ENCODE results near the gene LINGO1. TPM values are rescaled to one million over a fixed set of nuclear protein-coding genes. Genes with fewer than 3 reads are reported as not detected.

Gene LINGO1
- total and polyA plus RNA-seq, 9 of the 15 experiments (the other 6 are each of a cell fraction or from before 2014, with no cell fraction given): 0.07 to 15.3 (median 2.1) TPM

DNA sequence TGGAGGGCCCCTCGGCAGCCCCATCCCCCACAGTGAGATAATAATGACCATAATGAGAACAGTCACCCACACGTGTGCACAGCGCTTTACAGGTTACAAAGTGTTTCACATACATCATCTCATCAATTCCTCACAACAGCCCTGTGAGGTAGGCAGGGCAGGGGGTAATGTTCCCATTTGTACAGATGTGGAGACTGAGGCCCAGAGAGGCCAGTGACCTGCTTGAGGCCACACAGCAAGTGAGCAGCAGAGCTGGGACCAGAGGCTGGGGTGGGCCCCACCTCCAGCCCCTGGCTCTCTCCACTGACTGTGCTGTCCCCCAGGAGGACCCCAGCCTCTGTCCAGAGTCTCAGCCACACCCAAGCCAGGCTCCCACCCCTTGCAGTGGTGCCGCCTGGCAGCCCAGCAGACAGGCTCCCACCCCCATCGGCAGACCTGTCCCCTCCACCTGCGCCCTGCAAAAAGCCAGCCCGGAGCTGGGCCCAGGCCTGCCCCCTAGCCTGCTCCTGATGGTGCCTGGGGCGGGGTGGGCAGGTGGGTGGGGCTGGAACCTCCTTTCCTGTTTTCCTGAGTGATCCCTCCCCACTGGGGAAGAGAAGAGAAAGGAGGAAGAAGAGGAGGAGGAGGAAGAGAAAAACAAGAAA lies 19.6 kb downstream of the LINGO1 start:
- no TSS peak for BruUV-seq (replicated peaks)
- POLR2A ChIA-PET: no interaction called here
- Histone ChIP-seq H3K4me3 (no peak overlapping the region), H3K4me1 (replicated peaks in 1 of 2; ENCODE audit: control insufficient read depth in 2 of 2, insufficient read depth in 2 of 2, low read length in 2 of 2) (peaks cover 12 to 48% of the 10 kb centered on the region in 2 experiments; a peak in 4 of 5 replicates), H3K27me3 (ENCODE audit: control insufficient read depth in 2 of 2, insufficient read depth in 2 of 2, low read length in 2 of 2) (no peaks in the 10 kb centered on the region), H3K4me2 (ENCODE audit: insufficient read depth, low read length) (no peak overlapping the region), H2AFZ (ENCODE audit: low read depth, low read length) (no peak overlapping the region), H3K79me2 (ENCODE audit: control insufficient read depth, insufficient read depth, low read length) (no peaks in the 10 kb centered on the region), H3K27ac (ENCODE audit: extremely low read depth, low read depth, low read length) (no peak overlapping the region), H3K9ac (ENCODE audit: insufficient read depth in 1 of 2, low read depth in 2 of 2, low read length in 2 of 2) (no peak overlapping the region), H3K9me1 (ENCODE audit: control insufficient read depth, insufficient read depth, low read length) (no peaks in the 10 kb centered on the region), H3K9me3 (replicated peaks; ENCODE audit: control insufficient read depth, insufficient read depth, low read depth, low read length) (no peaks in the 10 kb centered on the region), H3K36me3 (ENCODE audit: control insufficient read depth, insufficient read depth, low read length) (peaks cover 15% of the 10 kb centered on the region; the same call in 1 of the 3 replicates), H4K20me1 (replicated peaks; ENCODE audit: control insufficient read depth, insufficient read depth, low read length) (no peaks in the 10 kb centered on the region)
- in situ Hi-C loops (cut with MboI) (no loop called here), intact Hi-C loops (cut with micrococcal nuclease) (no loop called here)
- 37% methylated on average over 3 of the region's 8 CpGs for WGBS (ENCODE audit: insufficient coverage, low coverage, missing lambda C conversion rate)
- CTCF ChIA-PET (ENCODE audit: low intra/inter-chr PET ratio): no interaction called here
- ATAC-seq: no peak
- FAIRE-seq: no peak
- no peak for DNase-seq (ENCODE audit: extremely low read depth in 1 of 4, low spot score in 3 of 4)
- TF ChIP-seq, protein P1, sequence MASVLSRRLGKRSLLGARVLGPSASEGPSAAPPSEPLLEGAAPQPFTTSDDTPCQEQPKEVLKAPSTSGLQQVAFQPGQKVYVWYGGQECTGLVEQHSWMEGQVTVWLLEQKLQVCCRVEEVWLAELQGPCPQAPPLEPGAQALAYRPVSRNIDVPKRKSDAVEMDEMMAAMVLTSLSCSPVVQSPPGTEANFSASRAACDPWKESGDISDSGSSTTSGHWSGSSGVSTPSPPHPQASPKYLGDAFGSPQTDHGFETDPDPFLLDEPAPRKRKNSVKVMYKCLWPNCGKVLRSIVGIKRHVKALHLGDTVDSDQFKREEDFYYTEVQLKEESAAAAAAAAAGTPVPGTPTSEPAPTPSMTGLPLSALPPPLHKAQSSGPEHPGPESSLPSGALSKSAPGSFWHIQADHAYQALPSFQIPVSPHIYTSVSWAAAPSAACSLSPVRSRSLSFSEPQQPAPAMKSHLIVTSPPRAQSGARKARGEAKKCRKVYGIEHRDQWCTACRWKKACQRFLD (CRISPR knock-in tag; IDR thresholded peaks at IDR 0.05): no peak
- 0 out of 2 replicates have a peak, but pooled peaks have one; percentile 43 for TF ChIP-seq ADNP (tag; IDR thresholded peaks at IDR 0.05)
- TF ChIP-seq RCOR1 (IDR thresholded peaks at IDR 0.05; ENCODE audit: borderline replicate concordance in 1 of 2, low read depth in 2 of 2, low read length in 2 of 2): peak in 1 of 2 experiments; percentile 47; a peak in 1 of 4 replicates
- no peak for TF ChIP-seq MXD1 (CRISPR knock-in tag; IDR thresholded peaks at IDR 0.05; ENCODE audit: borderline replicate concordance, poor library complexity, severe bottlenecking)
- peak; percentile 54; the same call in 1 of the 2 replicates for TF ChIP-seq HDAC2 (IDR thresholded peaks at IDR 0.05)
- TF ChIP-seq SMARCA5 (IDR thresholded peaks at IDR 0.05): peak; percentile 40; the same call in 1 of the 2 replicates
- TF ChIP-seq KDM1A (IDR thresholded peaks at IDR 0.05): peak; percentile 46 to 58
- peak; percentile 56 for TF ChIP-seq BRD9 (IDR thresholded peaks at IDR 0.05; ENCODE audit: low read depth, partially characterized antibody)
- TF ChIP-seq ZFP36 (IDR thresholded peaks at IDR 0.05; ENCODE audit: low read depth, low read length, partially characterized antibody): peak; percentile 27
- peak; percentile 93 for TF ChIP-seq BCOR (IDR thresholded peaks at IDR 0.05)
- no peak for TF ChIP-seq KDM5B (IDR thresholded peaks at IDR 0.05; ENCODE audit: insufficient replicate concordance, low read depth, low read length)
- no peak for TF ChIP-seq HDAC3 (IDR thresholded peaks at IDR 0.05; ENCODE audit: borderline replicate concordance, partially characterized antibody)
- TF ChIP-seq RBM25 (IDR thresholded peaks at IDR 0.05; ENCODE audit: low read depth, low read length, severe bottlenecking): peak; percentile 81
